Hepatocyte (in vitro differentiated cells): Measurements from ENCODE around the gene VASN. TPM values are rescaled to one million over a fixed set of nuclear protein-coding genes. Genes with fewer than 3 reads are reported as not detected.
"Not testable (repeated sequence)": the region's sequence is repeated elsewhere in the genome, so short reads cannot be mapped to it uniquely, and the experiment has no call there.

Experiments
- DNase-seq: peaks from one replicate; pipeline ENCODE4 v3.0.0-alpha.2; 2016; ENCODE audit warnings: low spot score
- H2AFZ ChIP-seq: fragments of 200-600 bp; sonication (generic); 2 replicates; pipeline ENCODE4 v1.6.0; 2016; ENCODE audit warnings: antibody characterized with exemption, mild to moderate bottlenecking
- H3K27ac ChIP-seq: fragments of 200-600 bp; sonication (generic); 2 replicates; pipeline ENCODE4 v1.5.1; 2016; ENCODE audit warnings: mild to moderate bottlenecking
- H3K27me3 ChIP-seq: fragments of 200-600 bp; sonication (generic); 2 replicates; pipeline ENCODE4 v1.6.1; 2016
- H3K36me3 ChIP-seq: fragments of 200-600 bp; sonication (generic); replicated peaks from 2 replicates; pipeline ENCODE4 v1.5.1; 2016; ENCODE audit warnings: low read depth; ENCODE audit not compliant: insufficient read depth
- H3K4me1 ChIP-seq: fragments of 200-600 bp; sonication (generic); 2 replicates; pipeline ENCODE4 v1.5.1; 2016; ENCODE audit warnings: mild to moderate bottlenecking, moderate library complexity; ENCODE audit not compliant: insufficient read depth
- H3K4me2 ChIP-seq: fragments of 200-600 bp; sonication (generic); 2 replicates; pipeline ENCODE4 v1.6.0; 2016
- H3K4me3 ChIP-seq: fragments of 200-600 bp; sonication (generic); 2 replicates; pipeline ENCODE4 v1.5.1; 2016; ENCODE audit warnings: mild to moderate bottlenecking
- H3K79me2 ChIP-seq: fragments of 200-600 bp; sonication (generic); 2 replicates; pipeline ENCODE4 v1.6.0; 2017; ENCODE audit warnings: mild to moderate bottlenecking
- H3K9me2 ChIP-seq: fragments of 200-600 bp; sonication (generic); replicated peaks from 2 replicates; pipeline ENCODE4 v1.6.0; 2017; ENCODE audit warnings: mild to moderate bottlenecking; ENCODE audit not compliant: insufficient read depth
- H3K9me3 ChIP-seq: fragments of 200-600 bp; sonication (generic); 2 replicates; pipeline ENCODE4 v1.5.1; 2016; ENCODE audit warnings: low read depth, mild to moderate bottlenecking
- H4K20me1 ChIP-seq: fragments of 200-600 bp; sonication (generic); 2 replicates; pipeline ENCODE4 v1.6.0; 2016; ENCODE audit warnings: mild to moderate bottlenecking; ENCODE audit not compliant: insufficient read depth, poor library complexity, severe bottlenecking
- CTCF ChIP-seq: fragments of 200-600 bp; sonication (generic); IDR thresholded peaks from 2 replicates; pipeline ENCODE4 v1.5.1; 2016; ENCODE audit warnings: antibody characterized with exemption, mild to moderate bottlenecking; ENCODE audit not compliant: poor library complexity
- EZH2 ChIP-seq: fragments of 200-600 bp; sonication (generic); IDR thresholded peaks from 2 replicates; pipeline ENCODE4 v1.6.1; 2016; ENCODE audit warnings: antibody characterized with exemption, mild to moderate bottlenecking, borderline replicate concordance
- EZH2phosphoT487 ChIP-seq: fragments of 200-600 bp; sonication (generic); IDR thresholded peaks from one replicate; pipeline ENCODE4 v1.6.1; 2018; ENCODE audit warnings: antibody characterized with exemption, mild to moderate bottlenecking, low read depth, moderate library complexity; ENCODE audit not compliant: unreplicated experiment, severe bottlenecking
- WGBS: methylation state at CpG from one replicate; pipeline ENCODE4 v1.1.6; 2016; ENCODE audit warnings: low lambda C conversion rate; ENCODE audit errors: missing lambda C conversion rate; 5-methylcytosine and 5-hydroxymethylcytosine counted together
- polyA plus RNA-seq: library from polyadenylated mRNA; unstranded; fragments of >200 nt; fragmentation: Nextera tagmentation; extraction: Ambion mirVana; gene quantifications from 2 replicates; pipeline ENCODE4 v1.2.1, GENCODE V29; 2016
- total RNA-seq: library from RNA; depleted of rRNA; stranded (reverse); fragments of >200 nt; gene quantifications from 2 replicates; pipeline ENCODE4 v1.2.3, GENCODE V29; 2014

Gene VASN
- total and polyA plus RNA-seq, 2 experiments from 2014 or later, result 12.1 to 64.2 TPM

- no peak for TF ChIP-seq CTCF
- no peak for TF ChIP-seq EZH2
- TF ChIP-seq EZH2phosphoT487, result no peak
- Histone ChIP-seq H3K27ac (no peak overlapping the region), H3K27me3 (no peaks in the 10 kb centered on the region), H3K4me1 (peaks cover 27% of the 10 kb centered on the region), H3K4me2 (no peak overlapping the region), H2AFZ (no peak overlapping the region), H3K36me3 (no peaks in the 10 kb centered on the region), H3K79me2 (peaks cover 60% of the 10 kb centered on the region), H3K9me2 (no peaks in the 10 kb centered on the region), H3K4me3 (no peak overlapping the region), H4K20me1 (peaks cover 18% of the 10 kb centered on the region), H3K9me3 (no peaks in the 10 kb centered on the region)
- no peak for DNase-seq
- WGBS, result 91% methylated on average over 21 of the region's 21 CpGs
Measured at GRCh38 chr16:4342866-4343744, 28.5 kb upstream of the VASN start.

GRCh38 chr16:4344300-4344982 lies 27.2 kb upstream of the VASN start:
- 100% methylated on average over 1 of the region's 10 CpGs for WGBS
- H3K27me3 ChIP-seq, H3K9me3 ChIP-seq, H3K27ac ChIP-seq, H2AFZ ChIP-seq, H3K9me2 ChIP-seq, DNase-seq, H3K4me3 ChIP-seq, H3K4me2 ChIP-seq, H3K36me3 ChIP-seq: not testable (repeated sequence)
- peaks cover 18% of the 10 kb centered on the region for H4K20me1 ChIP-seq
- H3K4me1 ChIP-seq, result peaks cover 25% of the 10 kb centered on the region
- H3K79me2 ChIP-seq, result peaks cover 71% of the 10 kb centered on the region

GRCh38 chr16:4344983-4345835 lies 26.4 kb upstream of the VASN start:
- Histone ChIP-seq H3K4me1 (peaks cover 17% of the 10 kb centered on the region), H3K27me3 (no peaks in the 10 kb centered on the region), H3K9me2 (no peaks in the 10 kb centered on the region), H3K4me2 (peak overlapping the region; percentile 29), H3K27ac (peak overlapping the region; percentile 27), H3K79me2 (peaks cover 79% of the 10 kb centered on the region), H3K4me3 (no peak overlapping the region), H3K9me3 (no peaks in the 10 kb centered on the region), H3K36me3 (no peaks in the 10 kb centered on the region), H4K20me1 (peaks cover 10% of the 10 kb centered on the region), H2AFZ (no peak overlapping the region)
- TF ChIP-seq CTCF, result no peak
- TF ChIP-seq EZH2phosphoT487, result no peak
- no peak for TF ChIP-seq EZH2
- WGBS, result 95% methylated on average over 26 of the region's 26 CpGs
- DNase-seq, result no peak
